Measurements from ENCODE around the gene SCG3.

DNA sequence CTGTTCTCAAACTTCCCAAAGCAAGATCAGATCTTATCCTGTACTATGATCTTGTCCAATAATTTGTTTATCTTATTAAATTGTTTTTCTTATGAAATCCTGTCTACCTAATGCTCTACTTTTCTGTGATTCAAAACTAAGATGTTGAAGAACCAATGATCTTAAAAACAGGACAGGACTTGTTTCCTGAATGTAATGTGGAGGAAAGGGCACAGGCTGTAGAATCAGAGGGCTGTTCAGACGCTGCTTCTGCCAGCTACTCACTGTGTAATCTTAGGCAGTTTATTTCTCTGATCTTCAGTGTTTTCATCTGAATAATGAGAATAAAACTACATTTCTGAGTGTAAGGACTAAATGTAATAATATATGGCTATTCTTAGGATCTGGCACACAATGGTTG, 38.6 kb upstream of the SCG3 start:
- TF ChIP-seq POLR2AphosphoS5 (IDR thresholded peaks at IDR 0.05; ENCODE audit: insufficient read depth in 1 of 2, low read depth in 1 of 2): no peak
- TF ChIP-seq, protein P1, sequence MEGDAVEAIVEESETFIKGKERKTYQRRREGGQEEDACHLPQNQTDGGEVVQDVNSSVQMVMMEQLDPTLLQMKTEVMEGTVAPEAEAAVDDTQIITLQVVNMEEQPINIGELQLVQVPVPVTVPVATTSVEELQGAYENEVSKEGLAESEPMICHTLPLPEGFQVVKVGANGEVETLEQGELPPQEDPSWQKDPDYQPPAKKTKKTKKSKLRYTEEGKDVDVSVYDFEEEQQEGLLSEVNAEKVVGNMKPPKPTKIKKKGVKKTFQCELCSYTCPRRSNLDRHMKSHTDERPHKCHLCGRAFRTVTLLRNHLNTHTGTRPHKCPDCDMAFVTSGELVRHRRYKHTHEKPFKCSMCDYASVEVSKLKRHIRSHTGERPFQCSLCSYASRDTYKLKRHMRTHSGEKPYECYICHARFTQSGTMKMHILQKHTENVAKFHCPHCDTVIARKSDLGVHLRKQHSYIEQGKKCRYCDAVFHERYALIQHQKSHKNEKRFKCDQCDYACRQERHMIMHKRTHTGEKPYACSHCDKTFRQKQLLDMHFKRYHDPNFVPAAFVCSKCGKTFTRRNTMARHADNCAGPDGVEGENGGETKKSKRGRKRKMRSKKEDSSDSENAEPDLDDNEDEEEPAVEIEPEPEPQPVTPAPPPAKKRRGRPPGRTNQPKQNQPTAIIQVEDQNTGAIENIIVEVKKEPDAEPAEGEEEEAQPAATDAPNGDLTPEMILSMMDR (IDR thresholded peaks at IDR 0.05): no peak
- TF ChIP-seq POLR2A (IDR thresholded peaks at IDR 0.05): no peak

All from vagina (tissue), 2 donors.